Dendritic cell treated with granulocyte-macrophage colony-stimulating factor and Interleukin-4, amounts not matched to agents 40 ng/mL and 50 ng/mL, for 4 days (primary cell): Measurements from ENCODE around the gene TIMM17A.

Source experiments
- H3K27ac Mint-ChIP-seq: one replicate; pipeline ENCODE4 v1.8.0; 2022; ENCODE audit warnings: mild to moderate bottlenecking, mixed read lengths
- H3K27me3 Mint-ChIP-seq: one replicate; pipeline ENCODE4 v1.8.0; 2022; ENCODE audit warnings: mild to moderate bottlenecking, mixed read lengths
- H3K36me3 Mint-ChIP-seq: one replicate; pipeline ENCODE4 v1.8.0; 2022; ENCODE audit warnings: low read depth, mixed read lengths
- H3K4me1 Mint-ChIP-seq: one replicate; pipeline ENCODE4 v1.8.0; 2022; ENCODE audit warnings: low read depth, mixed read lengths
- H3K4me3 Mint-ChIP-seq: one replicate; pipeline ENCODE4 v1.8.0; 2022; ENCODE audit warnings: mild to moderate bottlenecking, moderate library complexity, mixed read lengths
- H3K9me3 Mint-ChIP-seq: one replicate; pipeline ENCODE4 v1.8.0; 2022; ENCODE audit warnings: mixed read lengths
- intact Hi-C: fragments of 100-400 bp; cut with micrococcal nuclease; formaldehyde crosslinking; loops from one replicate; pipeline ENCODE4 v1.15.0; 2022

Gene TIMM17A

GRCh38 chr1:202009326-202010179, 54.2 kb downstream of the TIMM17A start:
- Mint-ChIP-seq H3K27ac (no peak overlapping the region), H3K9me3 (no peaks in the 10 kb centered on the region), H3K27me3 (no peaks in the 10 kb centered on the region), H3K36me3 (peaks cover 64% of the 10 kb centered on the region), H3K4me1 (no peaks in the 10 kb centered on the region), H3K4me3 (no peak overlapping the region)
- intact Hi-C loops = loop anchor here (1.0 kb wide), 1 partner anchor 110 kb away; no protein-coding TSS in a partner anchor

GRCh38 chr1:202010180-202011015, 55.1 kb downstream of the TIMM17A start, which contains the start of gene ELF3:
TSS of gene ELF3 (plus strand) at chr1:202010587. CDS start at chr1:202011137, 550 bp downstream.
- intact Hi-C loops = no loop called here

GRCh38 chr1:202011994-202012393, 56.7 kb downstream of the TIMM17A start:
- no peak overlapping the region for H3K27ac Mint-ChIP-seq
- peaks cover 53% of the 10 kb centered on the region for H3K36me3 Mint-ChIP-seq
- no peaks in the 10 kb centered on the region for H3K9me3 Mint-ChIP-seq
- no peaks in the 10 kb centered on the region for H3K4me1 Mint-ChIP-seq
- intact Hi-C loops = no loop called here
- H3K27me3 Mint-ChIP-seq = no peaks in the 10 kb centered on the region
- no peak overlapping the region for H3K4me3 Mint-ChIP-seq

More at GRCh38 chr1:202010180-202011015, 55.1 kb downstream of the TIMM17A start, which contains the start of gene ELF3:
- H3K27me3 Mint-ChIP-seq = no peaks in the 10 kb centered on the region
- H3K4me1 Mint-ChIP-seq = no peaks in the 10 kb centered on the region
- H3K9me3 Mint-ChIP-seq = no peaks in the 10 kb centered on the region
- no peak within 1 kb of the TSS for H3K4me3 Mint-ChIP-seq
- H3K27ac Mint-ChIP-seq = no peak within 1 kb of the TSS
- H3K36me3 Mint-ChIP-seq = peaks cover 64% of the 10 kb centered on the region

- Mint-ChIP-seq H3K27ac (no peak overlapping the region), H3K9me3 (no peaks in the 10 kb centered on the region), H3K4me3 (no peak overlapping the region), H3K27me3 (no peaks in the 10 kb centered on the region), H3K4me1 (no peaks in the 10 kb centered on the region), H3K36me3 (peaks cover 45% of the 10 kb centered on the region)
- intact Hi-C loops = no loop called here
Measured at GRCh38 chr1:202012544-202013478, 57.5 kb downstream of the TIMM17A start.

- Mint-ChIP-seq H3K27me3 (no peaks in the 10 kb centered on the region), H3K9me3 (no peaks in the 10 kb centered on the region), H3K4me3 (no peak overlapping the region), H3K36me3 (peaks cover 37% of the 10 kb centered on the region), H3K4me1 (no peaks in the 10 kb centered on the region), H3K27ac (no peak overlapping the region)
- intact Hi-C loops = no loop called here
Measured at GRCh38 chr1:202013603-202014002, 58.3 kb downstream of the TIMM17A start.

GRCh38 chr1:202014060-202014459, 58.8 kb downstream of the TIMM17A start:
- Mint-ChIP-seq H3K9me3 (no peaks in the 10 kb centered on the region), H3K4me1 (no peaks in the 10 kb centered on the region), H3K36me3 (peaks cover 32% of the 10 kb centered on the region), H3K27me3 (no peaks in the 10 kb centered on the region), H3K4me3 (no peak overlapping the region), H3K27ac (no peak overlapping the region)
- intact Hi-C loops = no loop called here

- intact Hi-C loops = no loop called here
- Mint-ChIP-seq H3K27me3 (no peaks in the 10 kb centered on the region), H3K4me1 (no peaks in the 10 kb centered on the region), H3K4me3 (no peak overlapping the region), H3K9me3 (no peaks in the 10 kb centered on the region), H3K27ac (no peak overlapping the region), H3K36me3 (peaks cover 29% of the 10 kb centered on the region)
Measured at GRCh38 chr1:202014915-202015661, 59.8 kb downstream of the TIMM17A start.

GRCh38 chr1:202015662-202015937, 60.3 kb downstream of the TIMM17A start:
- Mint-ChIP-seq H3K4me1 (no peaks in the 10 kb centered on the region), H3K4me3 (no peak overlapping the region), H3K27ac (no peak overlapping the region), H3K9me3 (no peaks in the 10 kb centered on the region), H3K27me3 (no peaks in the 10 kb centered on the region), H3K36me3 (peaks cover 26% of the 10 kb centered on the region)
- intact Hi-C loops = no loop called here

- H3K4me1 Mint-ChIP-seq = no peaks in the 10 kb centered on the region
- H3K9me3 Mint-ChIP-seq = no peaks in the 10 kb centered on the region
- H3K4me3 Mint-ChIP-seq = no peak overlapping the region
- intact Hi-C loops = no loop called here
- no peak overlapping the region for H3K27ac Mint-ChIP-seq
- H3K27me3 Mint-ChIP-seq = no peaks in the 10 kb centered on the region
- peaks cover 26% of the 10 kb centered on the region for H3K36me3 Mint-ChIP-seq
Measured at GRCh38 chr1:202016022-202016810, 60.9 kb downstream of the TIMM17A start.

- Mint-ChIP-seq H3K4me1 (no peaks in the 10 kb centered on the region), H3K9me3 (no peaks in the 10 kb centered on the region)
Measured at GRCh38 chr1:202016811-202017748, 61.8 kb downstream of the TIMM17A start.

GRCh38 chr1:202017749-202018467, 62.6 kb downstream of the TIMM17A start:
- Mint-ChIP-seq H3K36me3 (peaks cover 25% of the 10 kb centered on the region), H3K9me3 (no peaks in the 10 kb centered on the region), H3K27me3 (peaks cover 3% of the 10 kb centered on the region), H3K4me1 (no peaks in the 10 kb centered on the region), H3K4me3 (no peak overlapping the region), H3K27ac (no peak overlapping the region)
- intact Hi-C loops = no loop called here

More at GRCh38 chr1:202016811-202017748, 61.8 kb downstream of the TIMM17A start:
- intact Hi-C loops = no loop called here
- Mint-ChIP-seq H3K36me3 (peaks cover 26% of the 10 kb centered on the region), H3K27me3 (no peaks in the 10 kb centered on the region), H3K4me3 (no peak overlapping the region), H3K27ac (no peak overlapping the region)
